Measurements from ENCODE around the gene SHISAL1.

The SHISAL1 gene

GRCh38 chr22:44276041-44276440 lies 36.7 kb downstream of the SHISAL1 start:
- DNase-seq, result no peak

- no peak for DNase-seq
These were observed 37.1 kb downstream of the SHISAL1 start for GRCh38 chr22:44275631-44275995.

- DNase-seq, result no peak
These were observed 37.7 kb downstream of the SHISAL1 start for GRCh38 chr22:44274918-44275630.

- no peak for DNase-seq
These were observed 39.6 kb downstream of the SHISAL1 start for GRCh38 chr22:44273175-44273574.

GRCh38 chr22:44272401-44272771 lies 40.4 kb downstream of the SHISAL1 start:
- no peak for DNase-seq

GRCh38 chr22:44271732-44272400 lies 40.9 kb downstream of the SHISAL1 start:
- DNase-seq, result no peak

GRCh38 chr22:44271010-44271500 lies 41.7 kb downstream of the SHISAL1 start:
- DNase-seq, result no peak

GRCh38 chr22:44270556-44270880 lies 42.2 kb downstream of the SHISAL1 start:
- DNase-seq, result no peak

GRCh38 chr22:44269757-44270555 lies 42.8 kb downstream of the SHISAL1 start:
- DNase-seq, result no peak

GRCh38 chr22:44269117-44269498 lies 43.6 kb downstream of the SHISAL1 start:
- no peak for DNase-seq

- DNase-seq, result no peak
These were observed 44.2 kb downstream of the SHISAL1 start for GRCh38 chr22:44268431-44269116.

- no peak for DNase-seq
These were observed 44.9 kb downstream of the SHISAL1 start for GRCh38 chr22:44267856-44268255.

- no peak for DNase-seq
These were observed 45.7 kb downstream of the SHISAL1 start for GRCh38 chr22:44266796-44267760.

GRCh38 chr22:44263547-44263946 lies 49.2 kb downstream of the SHISAL1 start:
- DNase-seq, result no peak

- no peak for DNase-seq
These were observed 50.7 kb downstream of the SHISAL1 start for GRCh38 chr22:44261861-44262595.

- no peak for DNase-seq
These were observed 51.4 kb downstream of the SHISAL1 start for GRCh38 chr22:44261164-44261860.

GRCh38 chr22:44260216-44261035 lies 52.3 kb downstream of the SHISAL1 start:
- no peak for DNase-seq

GRCh38 chr22:44259366-44260215 lies 53.2 kb downstream of the SHISAL1 start:
- DNase-seq, result no peak

Data from NCI-H526 (cell line).